SK-N-SH treated with all-trans-retinoic acid at 6 μM for 48 hours (cell line): ENCODE measurements around the gene MFSD6L.

ENCODE experiments used
- ARNTL ChIP-seq: fragments of 450-650 bp; formaldehyde crosslinking; IDR thresholded peaks from 2 replicates; pipeline ENCODE4 v1.5.0; 2020; ENCODE audit warnings: low read depth, mild to moderate bottlenecking, moderate library complexity, borderline replicate concordance
- BACH2 ChIP-seq: fragments of 250-450 bp; sonication (Bioruptor Pico); IDR thresholded peaks from 2 replicates; pipeline ENCODE4 v1.9.0; 2021; ENCODE audit warnings: mild to moderate bottlenecking, borderline replicate concordance
- CREB5 ChIP-seq: fragments of 250-450 bp; sonication (Bioruptor Pico); IDR thresholded peaks from 2 replicates; pipeline ENCODE4 v1.5.1; 2020; ENCODE audit warnings: low read depth, mild to moderate bottlenecking, moderate library complexity
- CSRNP3 ChIP-seq: fragments of 250-450 bp; sonication (Bioruptor Pico); IDR thresholded peaks from 2 replicates; pipeline ENCODE4 v1.5.1; 2021; ENCODE audit warnings: mild to moderate bottlenecking, moderate library complexity
- GLIS3 ChIP-seq: fragments of 250-450 bp; sonication (Bioruptor Pico); IDR thresholded peaks from 2 replicates; pipeline ENCODE4 v1.5.0; 2020; ENCODE audit warnings: mild to moderate bottlenecking, moderate library complexity
- ISL1 ChIP-seq: fragments of 250-450 bp; sonication (Bioruptor Pico); IDR thresholded peaks from 2 replicates; pipeline ENCODE4 v2.1.2; 2022; ENCODE audit warnings: mild to moderate bottlenecking, moderate library complexity
- PATZ1 ChIP-seq: fragments of 250-450 bp; sonication (Bioruptor Pico); IDR thresholded peaks from 2 replicates; pipeline ENCODE4 v1.8.0; 2020; ENCODE audit warnings: mild to moderate bottlenecking, moderate library complexity, borderline replicate concordance
- POU6F1 ChIP-seq: fragments of 250-450 bp; sonication (Bioruptor Pico); IDR thresholded peaks from 2 replicates; pipeline ENCODE4 v1.8.0; 2021; ENCODE audit warnings: low read depth, mild to moderate bottlenecking, moderate library complexity, borderline replicate concordance
- SNAI2 ChIP-seq: fragments of 250-450 bp; sonication (Bioruptor Pico); IDR thresholded peaks from 2 replicates; pipeline ENCODE4 v1.5.0; 2020; ENCODE audit warnings: mild to moderate bottlenecking, moderate library complexity
- TCF4 ChIP-seq: fragments of 250-450 bp; sonication (Bioruptor Pico); IDR thresholded peaks from 2 replicates; pipeline ENCODE4 v1.8.0; 2021; ENCODE audit warnings: mild to moderate bottlenecking, moderate library complexity, borderline replicate concordance
- TOX ChIP-seq: fragments of 250-450 bp; sonication (Bioruptor Pico); IDR thresholded peaks from 2 replicates; pipeline ENCODE4 v1.8.0; 2021; ENCODE audit warnings: mild to moderate bottlenecking, moderate library complexity, borderline replicate concordance
- TSHZ2 ChIP-seq: fragments of 250-450 bp; sonication (Bioruptor Pico); IDR thresholded peaks from 2 replicates; pipeline ENCODE4 v1.5.0; 2020; ENCODE audit warnings: mild to moderate bottlenecking, moderate library complexity
- ZFP3 ChIP-seq: fragments of 250-450 bp; sonication (Bioruptor Pico); IDR thresholded peaks from 2 replicates; pipeline ENCODE4 v1.5.0; 2020; ENCODE audit warnings: mild to moderate bottlenecking, moderate library complexity
- ZNF70 ChIP-seq: fragments of 450-650 bp; formaldehyde crosslinking; IDR thresholded peaks from 2 replicates; pipeline ENCODE4 v1.5.0; 2020; ENCODE audit warnings: mild to moderate bottlenecking, moderate library complexity

GRCh38 chr17:8836821-8837562, 37.8 kb upstream of the MFSD6L start:
- no peak for TF ChIP-seq PATZ1 (CRISPR knock-in tag)
- TF ChIP-seq CSRNP3 (CRISPR knock-in tag) = no peak
- TF ChIP-seq BACH2 (CRISPR knock-in tag) = no peak
- TF ChIP-seq TCF4 (CRISPR knock-in tag) = no peak
- TF ChIP-seq SNAI2 = no peak
- TF ChIP-seq GLIS3 (CRISPR knock-in tag) = no peak
- TF ChIP-seq ZFP3 (CRISPR knock-in tag) = no peak
- no peak for TF ChIP-seq ZNF70 (CRISPR knock-in tag)
- no peak for TF ChIP-seq ISL1 (CRISPR knock-in tag)
- TF ChIP-seq TSHZ2 = no peak
- no peak for TF ChIP-seq CREB5 (CRISPR knock-in tag)
- no peak for TF ChIP-seq TOX
- TF ChIP-seq ARNTL = no peak
- TF ChIP-seq POU6F1 (CRISPR knock-in tag) = no peak
